Activated T-helper 17 cell treated with anti-CD3 and anti-CD28 coated beads, Interleukin-2, amount 50 U/mL, for 72 hours (primary cell): ENCODE data around the gene MAGEC3. TPM values are rescaled to one million over a fixed set of nuclear protein-coding genes. Genes with fewer than 3 reads are reported as not detected.
"Not testable (repeated sequence)": the region's sequence is repeated elsewhere in the genome, so short reads cannot be mapped to it uniquely, and the experiment has no call there.

Source experiments
- ATAC-seq: fragments of 150-1000 bp; cut with Tn5 transposase; replicated peaks from 2 replicates; pipeline ENCODE4 v1.10.0; 2021; ENCODE audit warnings: mild to moderate bottlenecking, moderate library complexity
- H3K27ac Mint-ChIP-seq: one replicate; pipeline ENCODE4 v1.8.0; 2022; ENCODE audit warnings: mixed read lengths
- H3K27me3 Mint-ChIP-seq: one replicate; pipeline ENCODE4 v1.8.0; 2022; ENCODE audit warnings: mixed read lengths
- H3K36me3 Mint-ChIP-seq: one replicate; pipeline ENCODE4 v1.8.0; 2022; ENCODE audit warnings: low read depth, mild to moderate bottlenecking, mixed read lengths
- H3K4me1 Mint-ChIP-seq: one replicate; pipeline ENCODE4 v1.8.0; 2022; ENCODE audit warnings: mixed read lengths
- H3K4me3 Mint-ChIP-seq: one replicate; pipeline ENCODE4 v1.8.0; 2022; ENCODE audit warnings: mild to moderate bottlenecking, mixed read lengths
- H3K9me3 Mint-ChIP-seq: one replicate; pipeline ENCODE4 v1.8.0; 2022; ENCODE audit warnings: mixed read lengths
- total RNA-seq, 2 donors: library from RNA; stranded (reverse); gene quantifications; one replicate each; pipeline ENCODE4 v1.2.3, GENCODE V29; 2022

Gene MAGEC3
- total RNA-seq = not detected

GRCh38 chrX:141838016-141838415, at the start of gene MAGEC3:
TSS of gene MAGEC3 (plus strand) at chrX:141838316. CDS start at chrX:141838316, 0 bp downstream.
- H3K27me3 Mint-ChIP-seq = no peaks in the 10 kb centered on the region
- no peaks in the 10 kb centered on the region for H3K4me1 Mint-ChIP-seq
- no peak within 1 kb of the TSS for H3K4me3 Mint-ChIP-seq
- no peaks in the 10 kb centered on the region for H3K9me3 Mint-ChIP-seq
- no peaks in the 10 kb centered on the region for H3K36me3 Mint-ChIP-seq
- no peak for ATAC-seq
- no peak within 1 kb of the TSS for H3K27ac Mint-ChIP-seq

GRCh38 chrX:141791856-141792255, 46.3 kb upstream of the MAGEC3 start:
- Mint-ChIP-seq H3K4me3 (no peak overlapping the region), H3K36me3 (no peaks in the 10 kb centered on the region), H3K27me3 (no peaks in the 10 kb centered on the region), H3K4me1 (no peaks in the 10 kb centered on the region), H3K9me3 (no peaks in the 10 kb centered on the region), H3K27ac (no peak overlapping the region)
- ATAC-seq = no peak

GRCh38 chrX:141811438-141811837, 26.7 kb upstream of the MAGEC3 start:
- no peaks in the 10 kb centered on the region for H3K36me3 Mint-ChIP-seq
- no peak overlapping the region for H3K27ac Mint-ChIP-seq
- ATAC-seq = no peak
- H3K27me3 Mint-ChIP-seq = no peaks in the 10 kb centered on the region
- H3K4me1 Mint-ChIP-seq = no peaks in the 10 kb centered on the region
- H3K4me3 Mint-ChIP-seq = no peak overlapping the region
- H3K9me3 Mint-ChIP-seq = no peaks in the 10 kb centered on the region

- H3K27me3 Mint-ChIP-seq = no peaks in the 10 kb centered on the region
Measured at GRCh38 chrX:141814213-141814857, 23.8 kb upstream of the MAGEC3 start.

GRCh38 chrX:141815904-141816303, 22.2 kb upstream of the MAGEC3 start:
- Mint-ChIP-seq H3K27ac (no peak overlapping the region), H3K4me1 (no peaks in the 10 kb centered on the region), H3K27me3 (no peaks in the 10 kb centered on the region), H3K9me3 (no peaks in the 10 kb centered on the region), H3K4me3 (no peak overlapping the region), H3K36me3 (no peaks in the 10 kb centered on the region)
- ATAC-seq = no peak

More at GRCh38 chrX:141814213-141814857, 23.8 kb upstream of the MAGEC3 start:
- no peak for ATAC-seq
- Mint-ChIP-seq H3K36me3 (no peaks in the 10 kb centered on the region), H3K4me3 (no peak overlapping the region), H3K9me3 (no peaks in the 10 kb centered on the region), H3K27ac (no peak overlapping the region), H3K4me1 (no peaks in the 10 kb centered on the region)

GRCh38 chrX:141832247-141832646, 5.9 kb upstream of the MAGEC3 start:
- Mint-ChIP-seq H3K4me1 (no peaks in the 10 kb centered on the region), H3K27me3 (no peaks in the 10 kb centered on the region), H3K4me3 (no peak overlapping the region), H3K36me3 (no peaks in the 10 kb centered on the region), H3K27ac (no peak overlapping the region), H3K9me3 (no peaks in the 10 kb centered on the region)
- ATAC-seq = no peak

- no peak overlapping the region for H3K4me3 Mint-ChIP-seq
- no peaks in the 10 kb centered on the region for H3K4me1 Mint-ChIP-seq
- H3K36me3 Mint-ChIP-seq = no peaks in the 10 kb centered on the region
- no peak for ATAC-seq
- H3K27ac Mint-ChIP-seq = no peak overlapping the region
- no peaks in the 10 kb centered on the region for H3K27me3 Mint-ChIP-seq
- no peaks in the 10 kb centered on the region for H3K9me3 Mint-ChIP-seq
Measured at GRCh38 chrX:141839856-141840255, 1.7 kb downstream of the MAGEC3 start.

GRCh38 chrX:141857479-141857878, 19.4 kb downstream of the MAGEC3 start:
- Mint-ChIP-seq H3K27ac (no peak overlapping the region), H3K9me3 (peaks cover 4% of the 10 kb centered on the region), H3K4me3 (no peak overlapping the region), H3K27me3 (no peaks in the 10 kb centered on the region), H3K36me3 (no peaks in the 10 kb centered on the region), H3K4me1 (no peaks in the 10 kb centered on the region)
- no peak for ATAC-seq

- Mint-ChIP-seq H3K4me3 (no peak overlapping the region), H3K36me3 (no peaks in the 10 kb centered on the region), H3K4me1 (no peaks in the 10 kb centered on the region), H3K9me3 (no peaks in the 10 kb centered on the region), H3K27me3 (no peaks in the 10 kb centered on the region), H3K27ac (no peak overlapping the region)
- ATAC-seq = no peak
Measured at GRCh38 chrX:141879616-141880015, 41.5 kb downstream of the MAGEC3 start.

- not testable (repeated sequence) for H3K27ac Mint-ChIP-seq, H3K4me3 Mint-ChIP-seq, H3K36me3 Mint-ChIP-seq, ATAC-seq, H3K9me3 Mint-ChIP-seq, H3K27me3 Mint-ChIP-seq, H3K4me1 Mint-ChIP-seq
Measured at GRCh38 chrX:141888811-141889210, 50.7 kb downstream of the MAGEC3 start.

- H3K4me1 Mint-ChIP-seq = no peaks in the 10 kb centered on the region
- H3K27me3 Mint-ChIP-seq = no peaks in the 10 kb centered on the region
- H3K4me3 Mint-ChIP-seq = no peak overlapping the region
- no peaks in the 10 kb centered on the region for H3K9me3 Mint-ChIP-seq
- no peak overlapping the region for H3K27ac Mint-ChIP-seq
- ATAC-seq = no peak
- no peaks in the 10 kb centered on the region for H3K36me3 Mint-ChIP-seq
Measured at GRCh38 chrX:141894733-141895132, 56.6 kb downstream of the MAGEC3 start.

GRCh38 chrX:141897690-141898089, 59.6 kb downstream of the MAGEC3 start:
- Mint-ChIP-seq H3K4me3 (no peak overlapping the region), H3K9me3 (no peaks in the 10 kb centered on the region), H3K36me3 (no peaks in the 10 kb centered on the region), H3K27me3 (no peaks in the 10 kb centered on the region), H3K27ac (no peak overlapping the region), H3K4me1 (no peaks in the 10 kb centered on the region)
- ATAC-seq = no peak

GRCh38 chrX:141902366-141902765, 64.2 kb downstream of the MAGEC3 start:
- H3K27me3 Mint-ChIP-seq = no peaks in the 10 kb centered on the region
- H3K9me3 Mint-ChIP-seq = peaks cover under 1% of the 10 kb centered on the region
- no peak for ATAC-seq
- H3K4me3 Mint-ChIP-seq = no peak overlapping the region
- no peaks in the 10 kb centered on the region for H3K36me3 Mint-ChIP-seq
- H3K27ac Mint-ChIP-seq = no peak overlapping the region
- H3K4me1 Mint-ChIP-seq = no peaks in the 10 kb centered on the region

GRCh38 chrX:141903400-141904155, 65.5 kb downstream of the MAGEC3 start, which contains the start of gene MAGEC1:
TSS of gene MAGEC1 (plus strand) at chrX:141903894. CDS start at chrX:141905073, 1,179 bp downstream.
- H3K9me3 Mint-ChIP-seq = peaks cover 5% of the 10 kb centered on the region
- no peak within 1 kb of the TSS for H3K27ac Mint-ChIP-seq
- no peak within 1 kb of the TSS for H3K4me3 Mint-ChIP-seq
- ATAC-seq = no peak
- no peaks in the 10 kb centered on the region for H3K36me3 Mint-ChIP-seq
- H3K27me3 Mint-ChIP-seq = no peaks in the 10 kb centered on the region
- H3K4me1 Mint-ChIP-seq = no peaks in the 10 kb centered on the region

GRCh38 chrX:141904262-141904661, 66.1 kb downstream of the MAGEC3 start:
- no peaks in the 10 kb centered on the region for H3K36me3 Mint-ChIP-seq
- no peak overlapping the region for H3K4me3 Mint-ChIP-seq
- H3K27me3 Mint-ChIP-seq = no peaks in the 10 kb centered on the region
- ATAC-seq = no peak
- no peaks in the 10 kb centered on the region for H3K4me1 Mint-ChIP-seq
- H3K9me3 Mint-ChIP-seq = peaks cover 5% of the 10 kb centered on the region
- H3K27ac Mint-ChIP-seq = no peak overlapping the region
